GM21576 (cell line): ENCODE measurements around the gene TIAM2.

Source experiments
- ATAC-seq: cut with Tn5 transposase; IDR thresholded peaks from one replicate; pipeline ENCODE4 v1.9.1; 2021; ENCODE audit warnings: mild to moderate bottlenecking, moderate library complexity; ENCODE audit not compliant: unreplicated experiment

Gene TIAM2

DNA sequence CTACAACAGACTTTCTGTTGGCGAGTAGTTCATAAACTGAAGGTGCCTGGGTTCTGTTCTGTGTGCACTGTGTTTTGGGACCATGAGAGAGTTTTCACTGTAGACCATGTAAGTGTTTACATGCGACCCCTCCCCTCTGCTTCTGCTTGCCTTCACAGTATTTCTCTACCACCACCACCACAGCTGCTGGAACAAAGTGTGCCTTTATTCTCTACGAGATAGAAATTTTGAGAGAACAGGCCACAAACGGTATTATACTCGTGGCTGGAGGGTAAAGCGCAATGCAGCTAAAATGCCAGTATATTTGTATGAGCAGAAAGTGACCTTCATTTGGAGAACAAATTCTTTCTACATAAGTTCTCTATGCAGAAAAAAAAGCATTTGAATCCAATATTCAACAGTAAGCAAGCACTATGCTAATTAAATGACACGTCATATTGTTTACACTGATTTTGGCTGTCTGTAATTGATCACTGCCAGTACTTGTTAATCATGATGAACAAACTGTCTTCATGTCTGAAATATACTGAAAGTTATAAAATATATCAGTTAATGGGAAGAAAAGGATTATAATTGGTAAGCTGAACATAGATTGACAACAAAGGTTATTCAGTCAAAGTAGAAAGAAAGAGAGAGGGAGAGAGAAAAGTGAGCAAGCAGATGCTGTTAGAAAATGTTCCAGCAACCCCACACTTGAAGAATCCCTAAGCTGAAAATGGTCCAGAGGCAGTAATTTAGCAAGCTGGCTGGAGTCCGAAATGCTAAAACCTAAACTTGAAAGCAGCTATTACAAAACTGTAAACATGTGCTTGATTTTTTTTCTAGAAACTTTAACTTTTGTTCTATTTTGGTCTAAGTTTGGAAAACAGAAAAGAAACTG lies 277.5 kb downstream of the TIAM2 start:
- no peak for ATAC-seq

DNA sequence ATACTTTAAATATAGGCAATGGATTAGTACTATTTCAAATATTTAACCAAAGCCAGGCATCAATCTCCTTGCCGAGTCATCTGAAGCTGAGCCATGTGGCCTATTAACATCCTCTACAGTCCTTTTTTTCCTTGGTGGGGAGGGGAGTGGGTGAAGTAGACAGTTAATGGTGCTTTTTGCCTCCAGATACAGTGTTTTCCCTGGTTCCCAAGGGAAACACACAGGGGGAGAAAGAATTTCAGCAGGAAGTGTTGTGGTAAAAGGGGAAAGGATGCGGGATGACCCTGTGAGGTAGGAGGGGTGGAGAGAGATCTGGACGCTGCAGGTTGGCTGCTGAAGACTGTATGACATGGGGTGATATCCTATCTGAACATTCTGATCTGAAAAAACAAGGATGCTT lies 278.3 kb downstream of the TIAM2 start:
- ATAC-seq = no peak

- ATAC-seq = no peak
Measured at GRCh38 chr6:155274106-155274505, 279.0 kb downstream of the TIAM2 start.

GRCh38 chr6:155274533-155274932 lies 279.4 kb downstream of the TIAM2 start:
- ATAC-seq = no peak

- ATAC-seq = no peak
Measured at GRCh38 chr6:155275808-155276480, 280.8 kb downstream of the TIAM2 start.

- ATAC-seq = no peak
Measured at GRCh38 chr6:155276638-155277037, 281.5 kb downstream of the TIAM2 start.

- ATAC-seq = no peak
Measured at GRCh38 chr6:155278319-155279049, 283.4 kb downstream of the TIAM2 start.

GRCh38 chr6:155284775-155285174 lies 289.7 kb downstream of the TIAM2 start:
- no peak for ATAC-seq

- no peak for ATAC-seq
Measured at GRCh38 chr6:155287762-155288161, 292.6 kb downstream of the TIAM2 start.

GRCh38 chr6:155290491-155290890 lies 295.4 kb downstream of the TIAM2 start:
- ATAC-seq = no peak

DNA sequence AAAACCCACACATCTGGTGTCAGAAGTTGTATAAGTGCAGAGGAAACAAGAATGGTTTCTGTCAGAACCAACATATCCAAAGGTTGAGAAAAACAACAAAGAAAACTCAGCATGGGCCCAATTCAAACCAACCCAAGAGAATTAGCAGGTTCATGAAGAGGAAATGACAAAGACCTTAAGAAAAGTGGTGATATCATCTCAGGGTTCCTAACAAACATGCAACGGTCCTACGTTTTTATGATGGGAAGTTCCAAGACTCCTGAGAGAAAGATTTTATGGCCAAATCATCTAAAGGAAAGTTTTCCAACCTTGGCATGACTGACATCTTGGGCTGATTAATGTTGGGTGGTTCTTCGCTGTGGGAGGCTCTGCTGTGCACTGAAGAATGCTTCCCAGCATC lies 296.2 kb downstream of the TIAM2 start:
- ATAC-seq = no peak

DNA sequence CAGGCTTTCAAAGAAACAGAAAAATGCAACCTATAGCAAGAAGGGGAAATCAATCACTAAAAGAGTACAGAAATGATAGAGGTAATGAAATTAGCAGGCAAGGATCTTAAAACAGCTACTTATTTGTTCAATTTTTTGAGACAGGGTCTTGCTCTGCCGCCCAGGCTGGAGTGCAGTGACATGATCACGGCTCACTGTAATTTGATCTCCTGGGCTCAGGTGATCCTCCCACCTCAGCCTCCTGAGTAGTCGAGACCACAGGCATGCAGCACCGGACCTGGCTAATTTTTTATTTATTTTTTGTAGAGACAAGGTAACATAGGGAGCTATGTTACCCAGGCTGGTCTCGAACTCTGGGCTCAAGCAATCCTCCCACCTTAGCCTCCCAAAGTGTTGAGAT lies 297.6 kb downstream of the TIAM2 start:
- no peak for ATAC-seq

DNA sequence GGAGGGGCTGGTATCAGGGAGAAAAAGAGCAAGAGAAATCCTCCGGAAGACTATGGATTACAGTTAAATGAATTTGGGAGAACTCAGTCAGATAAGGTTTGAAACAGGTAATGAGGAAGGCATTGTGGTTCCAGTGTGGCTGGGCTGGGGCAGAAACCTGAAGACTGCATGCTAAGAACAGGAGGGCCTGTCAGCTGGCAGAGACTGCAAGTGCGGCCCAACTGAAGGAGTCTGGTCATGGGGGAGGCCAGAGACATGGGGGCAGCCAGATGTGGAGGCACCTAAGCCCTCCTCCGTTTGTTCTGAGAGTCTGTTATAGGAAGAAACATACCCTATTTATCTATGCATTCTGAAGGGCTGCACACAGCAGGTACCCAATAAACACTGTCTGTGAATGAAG lies 302.6 kb downstream of the TIAM2 start:
- no peak for ATAC-seq

- no peak for ATAC-seq
Measured at GRCh38 chr6:155301867-155302266, 306.8 kb downstream of the TIAM2 start.

- ATAC-seq = no peak
Measured at GRCh38 chr6:155303361-155303870, 308.3 kb downstream of the TIAM2 start.

- ATAC-seq = no peak
Measured at GRCh38 chr6:155306958-155307357, 311.8 kb downstream of the TIAM2 start.
